Right hindlimb (tissue), 1 donor: Measurements from ENCODE around the gene TP73.

Source experiments
- DNase-seq: peaks from one replicate; pipeline ENCODE4 v3.0.0-alpha.2; 2018

The TP73 gene

DNA sequence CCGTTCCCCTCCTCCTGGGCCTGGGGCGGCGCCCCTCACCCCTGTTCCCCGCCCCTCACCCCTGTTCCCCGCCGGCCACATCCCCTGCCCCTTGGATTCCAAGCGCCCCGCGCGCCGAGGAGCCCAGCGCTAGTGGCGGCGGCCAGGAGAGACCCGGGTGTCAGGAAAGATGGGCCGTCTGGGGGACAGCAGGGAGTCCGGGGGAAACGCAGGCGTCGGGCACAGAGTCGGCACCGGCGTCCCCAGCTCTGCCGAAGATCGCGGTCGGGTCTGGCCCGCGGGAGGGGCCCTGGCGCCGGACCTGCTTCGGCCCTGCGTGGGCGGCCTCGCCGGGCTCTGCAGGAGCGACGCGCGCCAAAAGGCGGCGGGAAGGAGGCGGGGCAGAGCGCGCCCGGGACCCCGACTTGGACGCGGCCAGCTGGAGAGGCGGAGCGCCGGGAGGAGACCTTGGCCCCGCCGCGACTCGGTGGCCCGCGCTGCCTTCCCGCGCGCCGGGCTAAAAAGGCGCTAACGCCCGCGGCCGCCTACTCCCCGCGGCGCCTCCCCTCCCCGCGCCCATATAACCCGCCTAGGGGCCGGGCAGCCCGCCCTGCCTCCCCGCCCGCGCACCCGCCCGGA, at the start of gene TP73:
TP73 (plus strand) TSS at position 587 of the 618 bp plus-strand sequence. CDS start 29,850 bp downstream, outside the sequence.
- no peak for DNase-seq

DNA sequence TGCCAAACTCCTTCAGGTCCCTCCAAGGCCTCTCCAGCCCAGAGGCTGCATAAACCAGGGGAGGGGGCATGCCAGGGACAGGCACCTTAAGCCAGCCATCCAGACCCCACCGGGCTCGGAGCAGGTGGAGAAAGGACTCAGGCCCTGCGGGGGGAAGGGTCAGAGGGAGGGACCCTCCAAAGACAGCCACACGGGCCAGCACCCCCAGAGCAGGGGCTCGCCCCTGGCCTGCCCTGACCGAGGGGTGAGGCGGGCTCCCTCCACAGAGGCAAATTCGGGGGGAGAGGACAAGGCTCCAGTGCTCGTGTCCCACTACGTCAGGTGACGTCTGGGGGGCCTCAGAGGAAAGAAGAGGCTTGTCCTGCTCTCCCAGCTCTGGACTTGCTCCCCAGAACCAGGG, 49.2 kb upstream of the TP73 start:
- DNase-seq: no peak

DNA sequence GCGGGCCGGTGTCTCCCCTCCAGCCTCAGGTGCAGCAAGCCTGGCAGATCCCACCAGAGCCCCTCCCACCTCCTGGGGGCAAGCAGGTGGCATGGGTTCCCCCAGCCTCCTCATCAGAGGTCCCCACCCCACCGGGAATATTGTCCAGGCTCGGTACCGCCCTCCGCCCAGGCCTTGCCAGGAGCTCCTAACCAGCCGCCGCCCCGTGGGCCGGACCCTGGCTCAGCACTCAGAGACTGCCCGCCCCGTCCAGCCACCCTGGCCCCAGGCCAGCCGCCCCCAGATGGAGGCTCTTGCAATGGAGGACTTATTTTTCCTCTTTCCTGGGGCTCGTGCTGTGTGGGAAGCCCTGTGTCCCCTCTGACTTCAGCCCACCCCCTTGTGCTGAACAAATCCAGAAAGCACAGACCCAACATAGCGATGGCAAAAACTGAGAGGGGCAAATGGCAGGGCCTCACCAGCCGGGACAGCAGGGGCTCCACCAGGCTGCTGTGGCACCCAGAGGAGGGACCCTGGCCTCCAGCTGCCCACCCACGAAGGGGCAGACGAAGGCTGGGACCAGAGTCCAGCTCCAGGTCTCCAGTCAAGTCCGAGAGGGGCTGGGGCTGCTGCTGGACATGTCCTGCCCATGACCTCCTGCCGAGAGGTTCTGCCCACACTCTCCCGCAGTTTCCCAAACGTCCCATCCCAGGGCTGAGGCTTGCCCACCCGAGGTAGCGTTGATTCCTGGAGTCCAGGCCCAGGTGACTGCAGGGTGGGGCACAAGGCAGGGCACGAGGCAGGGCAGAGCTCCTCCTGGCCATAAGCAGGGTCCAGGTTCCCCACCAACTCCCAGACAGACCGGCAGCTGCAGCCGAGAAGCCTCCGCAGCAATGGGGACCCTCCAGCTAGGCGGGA, 48.5 kb upstream of the TP73 start:
- DNase-seq: no peak

DNA sequence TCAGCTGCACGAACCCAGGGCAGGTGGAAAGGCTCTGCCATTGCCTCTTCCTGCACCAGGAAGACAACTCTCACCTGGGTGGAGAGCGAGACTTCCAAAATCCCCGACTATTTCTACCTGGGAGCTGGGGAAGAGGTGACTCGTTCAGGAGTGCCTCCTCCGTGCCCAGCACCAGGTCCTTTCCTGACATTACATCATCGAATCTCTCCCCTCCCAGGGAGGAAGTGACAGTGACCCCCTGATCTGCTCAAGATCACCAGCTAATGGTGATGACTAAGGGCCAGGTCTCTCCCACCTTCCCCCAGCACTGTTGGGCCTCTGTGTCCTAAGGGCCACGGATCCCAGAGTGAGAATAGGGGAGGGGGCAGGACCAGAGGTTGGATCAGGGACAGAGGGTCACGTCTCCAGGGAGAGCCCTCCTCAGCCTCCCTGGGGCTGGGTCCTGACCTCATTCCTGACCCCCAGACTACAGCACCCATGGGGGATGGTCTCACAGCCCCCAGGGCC, 47.8 kb upstream of the TP73 start:
- no peak for DNase-seq

DNA sequence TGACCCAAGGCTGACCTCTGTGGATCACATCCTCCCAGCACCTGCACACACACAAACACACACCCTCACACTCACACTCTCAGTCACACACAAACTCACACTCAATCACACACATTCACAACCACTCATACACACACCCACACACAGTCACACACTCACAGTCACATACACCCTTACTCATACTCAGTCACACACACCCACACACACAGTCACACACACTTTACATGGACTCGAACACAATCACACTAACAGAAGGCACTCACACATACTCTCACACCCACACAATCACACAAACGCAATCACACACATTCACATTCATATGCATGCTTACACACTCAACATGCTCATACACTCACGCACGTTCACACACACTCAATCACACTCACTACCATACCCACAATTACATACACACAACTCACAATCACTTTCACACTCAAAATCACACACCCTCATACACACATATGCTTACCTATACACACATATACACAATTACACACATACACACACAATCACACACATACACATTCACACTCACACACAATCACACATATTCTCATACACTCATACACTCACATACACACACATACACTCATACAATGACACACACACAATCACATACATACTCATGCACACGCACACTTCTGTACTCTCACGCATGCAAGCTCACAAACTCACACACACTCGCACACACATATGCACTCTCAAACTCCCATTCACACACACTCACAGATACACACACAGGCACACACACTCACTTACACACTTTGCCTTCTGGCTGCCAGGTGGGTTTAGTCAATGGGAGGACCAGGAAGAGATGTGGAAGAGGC, 47.1 kb upstream of the TP73 start:
- no peak for DNase-seq

DNA sequence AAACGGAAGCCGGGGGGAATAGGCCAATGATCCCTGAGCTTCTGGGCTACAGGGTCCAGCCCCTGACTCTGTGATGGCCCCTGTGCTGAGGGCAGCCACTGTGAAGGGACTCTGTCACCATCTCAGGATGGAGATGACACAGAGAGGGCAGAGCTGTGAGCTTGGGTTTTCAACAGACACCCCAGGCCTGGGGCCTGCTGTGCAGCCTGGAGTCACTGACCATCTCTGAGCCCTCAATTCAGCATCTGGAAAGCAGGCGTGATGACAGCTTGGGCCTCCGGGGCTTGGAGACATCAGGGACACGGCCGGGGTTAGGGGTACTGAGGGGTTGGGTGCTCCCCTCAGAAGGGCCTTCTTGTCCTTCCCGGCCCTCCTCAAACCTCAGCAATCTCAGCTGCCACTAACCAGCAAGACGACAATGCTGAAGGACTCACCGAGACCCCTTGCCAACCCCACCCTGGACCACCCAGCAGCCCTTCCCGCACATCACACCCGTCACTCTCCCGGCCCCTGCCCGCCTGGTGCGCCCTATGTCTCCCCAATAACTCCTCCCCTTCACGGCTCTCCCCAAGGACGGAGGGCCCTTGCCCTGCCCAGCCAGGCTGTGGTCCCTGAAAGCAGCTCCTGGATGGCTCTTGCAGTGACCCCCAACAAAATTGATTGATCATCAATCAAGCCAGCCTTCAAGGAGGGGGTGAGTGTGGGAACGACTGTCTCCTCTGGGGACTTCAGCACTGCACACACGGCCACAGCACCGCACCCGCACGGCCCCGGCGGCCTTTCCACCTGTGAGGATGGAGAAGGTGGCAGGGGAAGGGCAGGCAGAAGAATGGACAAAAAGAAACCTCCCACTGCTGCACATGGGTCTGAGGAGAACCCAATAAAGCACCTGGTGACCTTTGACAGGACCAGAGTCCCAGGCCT, 45.3 kb upstream of the TP73 start:
- DNase-seq: no peak

DNA sequence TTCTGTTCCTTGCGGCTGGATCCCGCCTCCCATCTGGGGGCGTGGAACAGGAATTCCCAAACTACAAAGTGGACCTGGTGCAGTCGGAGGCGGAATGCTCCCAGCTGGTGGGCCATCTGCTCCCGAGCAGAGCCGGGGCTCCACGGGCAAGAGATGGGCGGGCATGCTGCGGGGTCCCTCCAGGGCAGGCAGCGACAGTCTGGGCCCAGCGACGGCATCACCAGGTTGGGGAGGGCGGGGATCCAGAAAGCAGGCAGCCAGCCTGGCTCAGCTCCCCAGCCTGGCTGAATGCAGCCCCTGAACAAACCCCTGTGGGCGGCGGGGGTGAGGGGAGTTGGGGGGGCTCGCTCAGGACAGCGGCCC, 44.6 kb upstream of the TP73 start:
- no peak for DNase-seq

DNA sequence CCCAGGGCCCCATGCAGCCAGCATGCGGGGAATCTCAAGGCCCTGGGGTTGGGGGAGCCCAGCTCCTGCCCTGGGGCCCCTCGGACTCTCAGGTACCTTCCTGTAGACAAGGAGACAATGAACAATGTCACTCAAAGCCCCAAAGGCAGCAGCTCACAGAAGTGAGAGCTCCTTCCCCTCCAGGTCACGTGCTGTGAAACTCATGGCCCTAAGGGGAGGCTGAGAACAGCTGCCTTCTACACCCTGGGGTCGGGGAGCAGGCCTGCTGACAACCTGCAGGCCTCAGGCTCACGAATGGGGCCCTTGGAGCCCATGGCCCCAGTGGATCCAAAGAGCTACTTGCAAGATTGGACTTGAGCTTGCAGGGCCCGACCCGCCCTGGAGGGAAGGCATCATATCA, 44.2 kb upstream of the TP73 start:
- no peak for DNase-seq

DNA sequence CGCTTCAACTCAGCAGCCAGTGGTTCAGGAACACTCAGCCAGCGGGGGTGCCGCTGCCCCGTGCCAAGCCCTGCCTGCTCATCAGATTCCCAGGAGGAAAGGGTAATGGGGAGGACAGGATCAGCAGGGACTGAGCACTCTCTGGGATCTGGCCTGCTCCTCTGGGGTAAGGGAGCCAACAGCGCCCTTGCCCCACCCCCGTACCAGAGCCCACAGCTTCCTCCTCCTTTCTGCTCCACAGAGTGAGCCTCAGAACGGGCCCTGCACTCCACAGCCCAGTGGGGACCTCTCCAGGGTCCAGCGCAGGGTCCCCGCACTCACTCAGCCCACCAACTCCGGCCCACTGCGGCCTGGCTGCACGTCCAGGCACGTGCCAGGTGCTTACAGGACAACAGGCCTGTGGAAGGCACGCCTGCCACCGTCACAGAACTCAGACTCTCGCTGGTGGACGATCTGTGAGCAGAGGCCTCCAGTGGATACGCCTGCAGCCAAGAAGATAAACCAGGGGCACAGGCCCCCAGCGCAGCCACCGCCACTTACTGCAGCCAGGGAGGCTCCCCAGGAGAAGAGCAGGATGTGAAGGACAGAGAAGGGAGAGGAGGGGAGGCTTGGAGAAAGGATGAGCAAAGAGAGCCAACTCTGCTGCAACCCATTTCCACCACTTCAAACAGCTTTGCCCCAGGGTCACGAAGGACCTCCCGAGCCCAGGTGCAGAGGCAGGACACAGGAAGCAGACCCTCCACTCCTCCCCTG, 43.1 kb upstream of the TP73 start:
- DNase-seq: no peak

DNA sequence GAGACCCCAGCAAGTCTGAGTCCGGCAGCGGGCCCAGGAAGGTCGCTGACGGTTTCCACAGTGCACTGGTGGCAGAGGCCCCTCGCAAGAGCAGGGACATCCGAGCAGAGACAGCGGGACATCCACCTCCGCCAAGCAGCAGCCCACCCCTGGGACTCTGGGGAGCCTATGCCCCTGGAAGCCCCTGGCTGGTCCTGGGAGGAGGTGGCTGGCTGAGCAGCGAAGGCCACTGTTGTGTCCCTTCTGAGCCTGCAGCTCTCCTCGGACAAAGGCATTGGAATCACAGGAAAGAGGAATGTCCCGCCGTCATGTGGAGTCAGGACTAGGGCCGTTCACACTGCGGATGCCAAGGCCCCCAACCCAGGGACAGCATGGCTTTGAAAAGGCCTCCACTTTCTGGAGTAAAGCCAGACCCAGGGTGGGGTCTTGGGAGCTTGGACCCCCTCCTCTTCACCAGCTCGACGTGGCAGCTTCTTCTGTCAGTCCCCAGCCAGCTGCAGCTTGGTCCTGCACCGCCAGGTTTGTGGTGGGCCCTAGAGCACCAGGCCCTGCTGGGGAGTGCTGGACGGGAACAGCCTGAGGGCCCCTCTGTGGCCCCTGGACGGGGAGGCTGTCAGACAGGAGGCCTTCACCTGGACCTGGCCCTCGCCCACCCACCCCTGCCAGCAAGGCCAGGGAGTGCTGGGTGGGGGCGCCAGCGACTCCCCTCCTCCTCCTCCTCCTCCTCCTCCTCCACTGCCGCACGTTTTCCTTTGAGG, 42.4 kb upstream of the TP73 start:
- no peak for DNase-seq

DNA sequence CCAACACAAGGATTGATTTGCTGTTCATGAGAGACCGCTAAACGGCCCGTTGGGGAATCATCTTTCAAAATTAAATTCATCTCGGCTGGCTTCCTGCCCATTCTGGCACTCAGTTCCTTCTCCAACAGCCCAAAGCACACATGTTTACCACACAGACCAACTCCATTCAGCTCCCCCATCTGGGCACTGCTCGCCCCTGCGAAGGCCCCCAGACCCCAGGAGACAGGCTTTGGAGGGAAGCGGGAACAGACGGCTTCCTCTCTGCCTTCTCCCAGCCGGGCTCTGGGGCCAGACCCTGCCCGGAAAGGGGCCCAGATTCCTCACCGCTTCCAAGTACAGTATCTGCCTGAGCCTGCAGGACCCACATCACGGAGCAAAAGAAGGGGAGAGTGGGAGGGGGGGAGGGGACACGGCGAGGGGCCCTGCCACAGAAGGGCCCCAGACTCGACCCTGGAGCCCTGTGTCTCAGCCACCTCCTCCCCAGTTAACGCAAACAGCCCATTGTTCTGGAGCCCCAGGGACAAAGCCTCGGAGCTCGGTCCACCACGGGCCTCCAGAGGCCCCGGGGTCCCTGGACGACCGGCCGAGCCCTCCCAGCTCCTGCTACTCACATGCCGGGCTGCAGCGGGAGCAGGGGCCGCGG, 41.7 kb upstream of the TP73 start:
- DNase-seq: peak; percentile 74

DNA sequence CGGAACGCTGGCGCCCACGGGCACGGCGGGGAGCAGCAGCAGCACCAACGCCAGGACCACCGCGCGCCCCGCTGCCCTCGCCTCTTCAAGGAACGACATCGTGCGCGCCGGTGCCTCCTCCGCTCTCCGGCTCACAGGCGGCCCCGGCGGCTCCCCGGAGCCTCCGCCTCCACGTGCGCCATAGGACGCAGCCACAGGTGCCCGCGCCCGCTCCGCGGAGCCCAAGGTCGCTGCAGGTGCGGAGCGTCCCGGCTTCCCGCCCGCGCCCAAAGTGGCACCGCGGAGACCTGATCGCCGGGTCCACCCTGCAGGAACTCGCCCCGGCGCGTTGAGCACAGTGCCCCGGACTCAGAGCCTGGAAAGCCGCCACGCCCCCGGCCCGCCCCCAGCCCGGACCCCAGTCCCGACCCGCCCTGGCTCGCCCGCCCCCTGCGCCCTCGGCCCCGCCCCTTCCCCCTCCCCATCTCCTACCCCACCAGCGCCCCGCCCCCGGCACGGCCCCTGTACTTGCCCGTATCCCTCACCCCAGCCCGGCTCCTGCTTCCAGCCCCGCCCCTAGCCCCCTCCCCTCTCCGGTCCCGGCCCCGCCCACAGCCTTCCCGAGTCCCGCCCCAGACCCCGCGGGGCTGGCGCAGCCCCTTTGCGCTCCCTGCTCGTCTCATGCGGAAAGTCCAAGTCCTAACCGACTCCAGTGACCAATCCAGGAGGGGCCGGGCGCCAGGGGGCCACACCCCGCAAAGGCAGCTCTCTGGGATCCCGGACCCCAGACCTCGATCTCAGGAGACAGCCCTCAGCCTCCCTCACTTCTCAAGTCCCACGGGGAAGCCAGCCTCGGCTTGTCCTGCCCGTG, 40.9 kb upstream of the TP73 start, which contains the start of gene MEGF6:
MEGF6 (minus strand) TSS at position 339 of the 850 bp plus-strand sequence; CDS start at position 99, 240 bp downstream.
- peak; percentile 87 for DNase-seq

DNA sequence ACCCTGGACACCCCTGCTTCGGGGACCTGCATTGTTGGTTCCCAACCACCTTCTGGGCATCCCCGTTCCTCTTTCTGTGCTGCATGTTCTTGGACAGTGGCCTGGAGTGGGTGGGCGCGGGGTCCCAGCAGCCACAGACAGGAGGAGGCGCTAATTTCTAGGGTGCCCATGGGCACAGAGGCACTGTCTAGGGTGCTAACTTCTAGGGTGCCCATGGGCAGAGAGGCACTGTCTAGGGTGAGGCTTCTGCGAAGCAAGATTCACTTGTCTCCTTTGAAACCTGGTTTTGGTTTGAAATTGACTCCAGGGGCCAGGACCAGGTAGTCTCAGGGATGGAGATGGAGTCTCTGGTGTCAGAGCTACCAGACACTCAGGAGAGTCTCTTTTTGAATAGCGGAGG, 40.2 kb upstream of the TP73 start:
- no peak for DNase-seq

DNA sequence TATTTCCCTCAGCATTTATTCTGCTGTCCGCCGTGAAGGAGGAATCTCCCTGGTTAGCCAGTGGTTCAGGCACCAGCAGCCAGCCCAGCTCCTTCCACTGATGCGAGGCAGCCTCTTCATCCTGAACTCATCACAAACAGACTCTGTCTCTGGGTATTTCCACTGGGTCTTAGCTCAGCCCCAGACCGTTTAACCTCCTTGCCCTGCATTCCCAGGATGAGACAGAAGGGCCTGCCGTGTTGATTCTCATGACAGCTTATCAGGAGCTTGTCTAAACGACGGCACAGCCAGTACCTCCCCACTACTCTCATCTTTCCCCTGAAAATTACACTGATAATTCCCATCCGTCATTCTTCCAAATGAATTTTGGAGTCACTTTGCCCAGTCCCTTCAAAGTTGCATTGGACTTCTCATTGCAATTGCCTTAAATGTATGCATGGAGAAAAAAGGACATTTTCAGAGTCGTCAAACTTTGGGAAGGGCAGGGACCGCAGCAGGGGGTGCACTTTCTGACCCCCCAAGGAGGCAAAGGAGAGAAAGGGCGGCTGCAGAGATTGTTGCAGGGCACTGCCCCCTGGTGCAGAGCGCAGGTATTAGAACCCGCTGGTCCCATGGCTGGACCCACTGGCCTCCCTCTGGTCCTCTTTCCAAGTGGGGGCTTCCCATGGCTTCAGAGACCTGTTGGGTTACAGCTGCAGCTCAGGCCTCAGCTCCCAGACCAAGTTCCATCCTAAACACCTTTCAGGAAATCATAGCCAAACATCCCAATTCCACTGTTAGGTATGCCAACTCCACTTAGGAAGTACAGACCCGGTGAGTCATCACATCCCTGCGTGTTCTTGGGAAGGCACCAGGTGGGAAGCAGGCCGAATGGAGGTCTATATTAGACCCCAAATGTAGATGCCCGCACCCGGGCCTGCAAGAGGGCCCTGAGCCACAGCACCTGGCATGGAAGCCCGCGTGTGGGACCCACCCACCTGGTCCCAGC, 37.3 kb upstream of the TP73 start:
- no peak for DNase-seq

DNA sequence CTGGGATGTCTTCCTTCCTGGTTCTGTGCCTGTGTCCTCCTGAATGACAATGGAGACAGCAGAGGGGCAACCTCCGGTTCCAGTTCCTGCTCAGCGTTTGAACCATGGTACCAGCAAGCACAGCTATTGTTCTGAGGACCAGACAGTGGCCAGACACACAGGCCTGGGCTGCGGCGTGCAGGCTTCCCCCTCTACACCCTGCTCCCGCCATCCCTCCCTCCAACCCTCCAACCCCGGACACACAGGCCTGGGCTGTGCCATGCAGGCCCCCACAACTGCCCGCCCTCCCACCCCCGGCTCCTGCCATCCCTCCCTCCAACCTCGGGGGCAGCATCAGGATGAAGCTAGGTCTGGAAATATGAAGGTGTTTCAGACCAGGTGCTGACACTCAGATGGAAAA, 35.5 kb upstream of the TP73 start:
- no peak for DNase-seq

DNA sequence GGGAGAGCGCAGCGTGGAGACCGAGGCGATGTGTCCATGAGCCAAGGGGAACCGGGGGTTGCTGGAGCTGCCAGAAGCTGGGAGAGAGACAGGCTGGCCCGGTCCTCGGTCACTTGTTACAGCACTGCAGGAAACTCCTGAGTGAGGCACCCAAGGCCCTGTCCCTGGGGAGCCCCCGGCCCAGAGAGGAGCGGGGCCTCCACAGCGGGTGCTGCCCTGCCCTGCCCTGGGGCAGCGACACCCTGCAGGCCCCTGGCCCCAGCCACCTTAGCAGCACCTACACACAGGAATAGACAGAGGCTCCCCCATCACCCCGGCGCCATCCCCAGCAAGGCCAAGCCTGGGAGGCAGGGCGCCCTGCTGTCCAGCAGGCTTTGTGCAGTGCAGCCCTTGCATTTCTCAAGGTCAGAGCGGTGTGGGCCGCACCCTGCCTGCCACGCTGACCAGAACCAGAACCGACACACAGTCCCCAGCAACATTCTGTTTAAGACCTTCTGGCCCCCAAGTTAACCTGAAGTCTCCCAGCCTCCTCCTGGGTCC, 34.4 kb upstream of the TP73 start:
- DNase-seq: no peak

DNA sequence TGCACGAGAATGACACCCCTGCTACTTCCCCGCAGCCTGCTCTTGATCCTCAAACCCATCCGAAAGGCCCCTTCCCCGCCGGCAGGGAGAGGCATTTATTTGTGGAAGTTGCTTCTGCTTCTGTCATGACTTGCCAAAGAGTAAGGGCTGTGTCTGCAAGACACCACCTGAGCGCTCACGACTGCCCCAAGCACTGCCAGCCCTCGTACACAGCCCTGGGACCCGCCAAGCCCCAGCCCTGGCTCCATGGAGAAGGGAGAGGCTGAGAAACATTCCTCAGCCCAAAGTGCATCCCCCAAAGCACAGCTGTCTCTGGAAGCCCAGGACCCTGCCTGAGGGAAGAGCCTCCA, 33.8 kb upstream of the TP73 start:
- no peak for DNase-seq
